HepG2 (cell line): ENCODE measurements around the gene ZDHHC14. TPM values are rescaled to one million over a fixed set of nuclear protein-coding genes. Genes with fewer than 3 reads are reported as not detected.
A peak's percentile ranks its signal among the peaks of the same experiment; 100 is the strongest.

ENCODE experiments used
- ATAC-seq: fragments of 200-7000 bp; cut with Tn5 transposase; 3 replicates; pipeline ENCODE4 v1.9.1; 2020; ENCODE audit warnings: mild to moderate bottlenecking, moderate library complexity
- BruUV-seq: library from RNA; stranded (reverse); fragments of 400-500 nt; replicated peaks from 2 replicates; lab custom pipeline; 2021; lab: Mats Ljungman, UMichigan
- CTCF ChIA-PET: fragments of 300-600 bp; formaldehyde crosslinking; extraction: SDS; loops from one replicate; lab custom pipeline; 2021; ENCODE audit warnings: low total read pairs, inconsistent platforms, low intra/inter-chr PET ratio; lab: Yijun Ruan, JAX
- POLR2A ChIA-PET: fragments of 350-600 bp; sonication (Branson Sonifier 250); formaldehyde crosslinking; loops from one replicate; lab custom pipeline; 2020; ENCODE audit warnings: antibody characterized with exemption, inconsistent platforms; lab: Yijun Ruan, JAX
- DNase-seq: peaks from one replicate; pipeline ENCODE4 v3.0.0-alpha.2; 2015; ENCODE audit warnings: low spot score
- FAIRE-seq: peaks from 3 replicates; lab custom pipeline; 2011; peaks lifted over from hg19 to GRCh38; lab: Jason Lieb, UNC
- H2AFZ ChIP-seq: one replicate; pipeline ENCODE4 v1.6.1; 2011; ENCODE audit warnings: low read length, inconsistent platforms
- H3K27ac ChIP-seq: fragments of 300-600 bp; 3 replicates; pipeline ENCODE4 v1.8.0; 2011; ENCODE audit warnings: mixed run types, mild to moderate bottlenecking, mixed read lengths, low read length, inconsistent platforms; ENCODE audit not compliant: insufficient read depth; ENCODE audit errors: extremely low read length
- H3K27me3 ChIP-seq, 2 experiments: fragments of 200-600 bp in 1 of 2; 2 replicates in 1 of 2; 3 replicates in 1 of 2; pipeline versions ENCODE4 v1.6.0 to v1.8.0; 2011; ENCODE audit warnings: low read length in 2 of 2, mild to moderate bottlenecking in 2 of 2, moderate library complexity in 2 of 2, inconsistent platforms in 1 of 2; ENCODE audit not compliant: insufficient read depth in 2 of 2, control insufficient read depth in 1 of 2
- H3K36me3 ChIP-seq, 2 experiments: fragments of 200-600 bp in 1 of 2; replicated peaks in 1 of 2; 2 replicates in 1 of 2; 3 replicates in 1 of 2; pipeline versions ENCODE4 v1.5.1 to v1.8.0; 2011; ENCODE audit warnings: low read length in 2 of 2, inconsistent platforms in 1 of 2; ENCODE audit not compliant: insufficient read depth in 2 of 2, control insufficient read depth in 1 of 2
- H3K4me1 ChIP-seq: 2 replicates; pipeline ENCODE4 v1.5.1; 2012; ENCODE audit warnings: low read length, inconsistent platforms; ENCODE audit not compliant: insufficient read depth
- H3K4me2 ChIP-seq: 2 replicates; pipeline ENCODE4 v1.6.0; 2011; ENCODE audit warnings: low read depth, low read length, inconsistent platforms
- H3K4me3 ChIP-seq, 3 experiments: fragments of 200-600 bp in 1 of 3; sonication (generic), shearing (Covaris generic) in 1 of 3; replicated peaks in 1 of 3; 2 replicates each; pipeline ENCODE4 v1.5.1; 2011 to 2016; ENCODE audit warnings: low read length in 3 of 3, inconsistent platforms in 2 of 3, low read depth in 2 of 3, mild to moderate bottlenecking in 2 of 3, control low read depth in 1 of 3, mixed read lengths in 1 of 3; ENCODE audit not compliant: insufficient read depth in 1 of 3
- H3K79me2 ChIP-seq: one replicate; pipeline ENCODE4 v1.6.1; 2011; ENCODE audit warnings: low read length, inconsistent platforms; ENCODE audit not compliant: insufficient read depth
- H3K9ac ChIP-seq: 2 replicates; pipeline ENCODE4 v1.6.0; 2011; ENCODE audit warnings: mild to moderate bottlenecking, low read depth, low read length, inconsistent platforms; ENCODE audit not compliant: insufficient read depth
- H3K9me3 ChIP-seq: 2 replicates; pipeline ENCODE4 v1.5.1; 2012; ENCODE audit warnings: mild to moderate bottlenecking, low read length
- H4K20me1 ChIP-seq: 2 replicates; pipeline ENCODE4 v1.6.0; 2011; ENCODE audit warnings: inconsistent platforms, mild to moderate bottlenecking, low read length, moderate library complexity; ENCODE audit not compliant: insufficient read depth
- BRD4 ChIP-seq: sonication (generic); formaldehyde crosslinking; IDR thresholded peaks from 2 replicates; pipeline ENCODE4 v1.4.0; 2020; ENCODE audit warnings: missing genetic modification reagents
- RFX5 ChIP-seq: IDR thresholded peaks from 2 replicates; pipeline ENCODE4 v1.6.1; 2011; ENCODE audit warnings: low read depth, low read length, improper control_type of control experiment
- SKIL ChIP-seq: sonication (generic); formaldehyde crosslinking; IDR thresholded peaks from 2 replicates; pipeline ENCODE4 v1.8.0; 2022; ENCODE audit warnings: missing genetic modification reagents, mild to moderate bottlenecking, moderate library complexity, borderline replicate concordance
- YY1 ChIP-seq: IDR thresholded peaks from 2 replicates; pipeline ENCODE4 v1.6.1; 2011; ENCODE audit warnings: low read length, low read depth, moderate library complexity, mild to moderate bottlenecking; ENCODE audit not compliant: insufficient read depth, insufficient replicate concordance
- ZNF280D ChIP-seq: sonication (generic); formaldehyde crosslinking; IDR thresholded peaks from 2 replicates; pipeline ENCODE4 v1.5.1; 2020; ENCODE audit warnings: mild to moderate bottlenecking, missing genetic modification reagents
- ZNF441 ChIP-seq: sonication (generic); formaldehyde crosslinking; IDR thresholded peaks from 2 replicates; pipeline ENCODE4 v1.7.0; 2021; ENCODE audit warnings: missing genetic modification reagents, borderline replicate concordance
- ZNF501 ChIP-seq: sonication (generic); formaldehyde crosslinking; IDR thresholded peaks from 2 replicates; pipeline ENCODE4 v1.5.1; 2020; ENCODE audit warnings: mild to moderate bottlenecking, moderate library complexity, missing genetic modification reagents
- ZNF687 ChIP-seq: sonication (generic); formaldehyde crosslinking; IDR thresholded peaks from 2 replicates; pipeline ENCODE4 v1.5.1; 2020; ENCODE audit warnings: mild to moderate bottlenecking, missing genetic modification reagents, moderate library complexity
- ZNF83 ChIP-seq: sonication (generic); formaldehyde crosslinking; IDR thresholded peaks from 2 replicates; pipeline ENCODE4 v1.4.0; 2020; ENCODE audit warnings: missing genetic modification reagents, mild to moderate bottlenecking, borderline replicate concordance
- ZSCAN25 ChIP-seq: sonication (generic); formaldehyde crosslinking; IDR thresholded peaks from 2 replicates; pipeline ENCODE4 v1.8.0; 2022; ENCODE audit warnings: mild to moderate bottlenecking, missing genetic modification reagents
- WGBS: methylation state at CpG from one replicate; pipeline ENCODE4 v1.1.6; 2017; ENCODE audit warnings: low lambda C conversion rate; 5-methylcytosine and 5-hydroxymethylcytosine counted together
- in situ Hi-C: cut with HindIII; loops from 2 replicates; pipeline ENCODE4 v1.10.0; 2017; ENCODE audit warnings: low pct_unique_long_range_greater_than_20kb; ENCODE audit not compliant: extremely low pct_ligation_motif_present
- intact Hi-C: fragments of 100-400 bp; cut with micrococcal nuclease; formaldehyde crosslinking; loops from one replicate; pipeline ENCODE4 v1.10.0; 2022; ENCODE audit not compliant: unreplicated experiment
- polyA plus RNA-seq, 8 experiments: library from polyadenylated mRNA; depleted of rRNA in 3 of 8; stranded (reverse) in 7 of 8; unstranded in 1 of 8; fragments of >200 nt; fragmentation: Illumina TruSeq in 4 of 8; extraction: Trizol in 4 of 8; gene quantifications; 2 replicates each; pipeline versions ENCODE4 v1.2.1 to v1.2.3, GENCODE V29; 2011 to 2016; ENCODE audit warnings: low read depth in 4 of 8, missing spikeins in 1 of 8, mixed read lengths in 1 of 8; ENCODE audit not compliant: insufficient read depth in 1 of 8
- total RNA-seq, 5 experiments: library from RNA; depleted of rRNA; stranded (reverse); fragments of >200 nt; fragmentation: Illumina TruSeq; extraction: Trizol; gene quantifications; 2 replicates each; pipeline ENCODE4 v1.2.3, GENCODE V29; 2016; ENCODE audit warnings: low read depth in 1 of 5

Gene ZDHHC14
- total and polyA plus RNA-seq, 2 of the 13 experiments (the other 11 are each of a cell fraction or from before 2014, with no cell fraction given) = 3.7 to 9.5 TPM

- TF ChIP-seq ZNF501 (CRISPR knock-in tag) = peak; percentile 3; the same call in 1 of the 2 replicates
- TF ChIP-seq YY1 = peak; percentile 29
- TF ChIP-seq, all 625 proteins: peak for 8
Observed at GRCh38 chr6:157585274-157586087, 204.5 kb downstream of the ZDHHC14 start (continued).

GRCh38 chr6:157586088-157586414, 205.1 kb downstream of the ZDHHC14 start:
- no TSS peak for BruUV-seq
- ChIA-PET POLR2A (interaction anchor here (0.9 to 3.6 kb wide), 11 partner anchors 11 to 262 kb away, joined by 3 to 31 read pairs (median 5); partner anchors contain the start of gene TMEM242), CTCF (no interaction called here)
- Histone ChIP-seq H3K9ac (peak overlapping the region; percentile 9), H3K36me3 (no peaks in the 10 kb centered on the region), H3K4me3 (peak overlapping the region in 2 of 3 experiments; percentile 28 to 35; a peak in 3 of 6 replicates), H3K9me3 (peaks cover 19% of the 10 kb centered on the region), H3K27me3 (no peaks in the 10 kb centered on the region), H3K4me2 (peak overlapping the region; percentile 66), H4K20me1 (no peaks in the 10 kb centered on the region), H2AFZ (no peak overlapping the region), H3K4me1 (peaks cover 28% of the 10 kb centered on the region), H3K79me2 (no peaks in the 10 kb centered on the region), H3K27ac (peak overlapping the region; percentile 67)
- FAIRE-seq (no peak), DNase-seq (no peak), ATAC-seq (peak; percentile 53)
- in situ Hi-C loops = no loop called here
- intact Hi-C loops = no loop called here
- 63% methylated on average over 5 of the region's 5 CpGs for WGBS
- TF ChIP-seq SKIL (CRISPR knock-in tag) = no peak
- no peak for TF ChIP-seq ZSCAN25
- TF ChIP-seq ZNF441 (CRISPR knock-in tag) = no peak
- TF ChIP-seq BRD4 (CRISPR knock-in tag) = peak; percentile 10; the same call in 1 of the 2 replicates
- 0 out of 2 replicates have a peak, but pooled peaks have one; percentile 2 for TF ChIP-seq ZNF280D
- no peak for TF ChIP-seq ZNF83 (CRISPR knock-in tag)
- TF ChIP-seq RFX5 = no peak
- TF ChIP-seq ZNF687 = peak; percentile 4
